ENCODE results near the gene GNAQ.
A peak's percentile ranks its signal among the peaks of the same experiment; 100 is the strongest.

GNAQ gene

GRCh38 chr9:77854258-77854915 is 177.2 kb downstream of the GNAQ start:
- Mint-ChIP-seq H3K27ac (no peak overlapping the region), H3K36me3 (ENCODE audit: low read depth) (peaks cover 11% of the 10 kb centered on the region), H3K4me3 (no peak overlapping the region), H3K27me3 (ENCODE audit: low read depth) (no peaks in the 10 kb centered on the region), H3K9me3 (no peaks in the 10 kb centered on the region), H3K4me1 (no peaks in the 10 kb centered on the region)
- no peak for TF ChIP-seq CTCF (IDR thresholded peaks at IDR 0.05; ENCODE audit: unreplicated experiment in 3 of 3)

DNA sequence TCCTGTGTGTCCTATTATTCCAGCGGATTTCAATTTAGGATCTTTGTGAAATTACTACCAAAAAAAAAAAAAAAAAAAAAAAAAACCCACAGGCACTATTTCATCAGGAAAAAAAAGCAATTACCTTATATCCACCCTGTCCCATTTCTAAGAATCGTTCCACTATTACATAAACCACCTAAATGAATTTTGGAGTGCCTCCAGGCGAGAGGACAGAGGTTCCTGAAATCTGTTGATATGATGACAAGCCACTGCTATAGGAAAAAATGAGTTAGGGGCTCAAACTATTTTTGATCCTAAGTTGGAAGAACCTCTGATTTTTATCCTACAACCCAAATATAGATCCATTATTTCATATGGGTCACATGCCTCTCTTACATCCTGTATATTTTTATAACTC is 177.9 kb downstream of the GNAQ start:
- H3K4me3 Mint-ChIP-seq = no peak overlapping the region
- H3K4me1 Mint-ChIP-seq = peaks cover 3% of the 10 kb centered on the region
- no peaks in the 10 kb centered on the region for H3K9me3 Mint-ChIP-seq
- H3K27ac Mint-ChIP-seq = no peak overlapping the region
- no peak for TF ChIP-seq CTCF (IDR thresholded peaks at IDR 0.05; ENCODE audit: unreplicated experiment in 3 of 3)
- H3K27me3 Mint-ChIP-seq (ENCODE audit: low read depth) = no peaks in the 10 kb centered on the region
- peaks cover 6% of the 10 kb centered on the region for H3K36me3 Mint-ChIP-seq (ENCODE audit: low read depth)

GRCh38 chr9:77851882-77852595 is 179.6 kb downstream of the GNAQ start:
- Mint-ChIP-seq H3K4me1 (peaks cover 17% of the 10 kb centered on the region), H3K4me3 (no peak overlapping the region), H3K36me3 (ENCODE audit: low read depth) (no peaks in the 10 kb centered on the region), H3K27ac (no peak overlapping the region), H3K9me3 (no peaks in the 10 kb centered on the region), H3K27me3 (ENCODE audit: low read depth) (no peaks in the 10 kb centered on the region)
- TF ChIP-seq CTCF (IDR thresholded peaks at IDR 0.05; ENCODE audit: unreplicated experiment in 3 of 3) = no peak

GRCh38 chr9:77848897-77849296 is 182.7 kb downstream of the GNAQ start:
- Mint-ChIP-seq H3K36me3 (ENCODE audit: low read depth) (no peaks in the 10 kb centered on the region), H3K27me3 (ENCODE audit: low read depth) (no peaks in the 10 kb centered on the region), H3K9me3 (no peaks in the 10 kb centered on the region), H3K4me3 (no peak overlapping the region), H3K4me1 (peaks cover 35% of the 10 kb centered on the region), H3K27ac (no peak overlapping the region)
- no peak for TF ChIP-seq CTCF (IDR thresholded peaks at IDR 0.05; ENCODE audit: unreplicated experiment in 3 of 3)

DNA sequence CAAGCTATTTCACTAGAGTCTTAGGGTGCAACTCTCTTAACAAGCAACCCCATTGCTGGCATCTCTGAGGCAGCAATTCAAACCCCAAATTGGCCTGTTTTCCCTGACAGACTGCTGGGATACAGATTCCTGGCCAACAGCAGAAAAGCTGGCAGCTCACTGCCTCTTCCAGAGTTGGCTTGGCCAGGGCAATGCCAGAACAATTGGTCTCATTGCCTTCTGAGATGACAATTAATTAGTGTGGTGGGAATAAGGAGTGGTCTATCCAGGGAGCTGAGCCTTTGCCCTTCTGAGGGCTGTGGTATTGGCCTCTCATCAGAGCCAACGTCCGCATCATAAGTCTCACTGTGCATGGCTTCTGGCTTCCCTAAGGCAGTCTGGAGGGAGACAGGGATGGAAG is 183.2 kb downstream of the GNAQ start:
- Mint-ChIP-seq H3K9me3 (no peaks in the 10 kb centered on the region), H3K27me3 (ENCODE audit: low read depth) (no peaks in the 10 kb centered on the region), H3K27ac (no peak overlapping the region), H3K36me3 (ENCODE audit: low read depth) (no peaks in the 10 kb centered on the region), H3K4me3 (no peak overlapping the region), H3K4me1 (peaks cover 37% of the 10 kb centered on the region)
- TF ChIP-seq CTCF (IDR thresholded peaks at IDR 0.05; ENCODE audit: unreplicated experiment in 3 of 3) = no peak

GRCh38 chr9:77847626-77848025 is 184.0 kb downstream of the GNAQ start:
- Mint-ChIP-seq H3K27me3 (ENCODE audit: low read depth) (no peaks in the 10 kb centered on the region), H3K4me1 (peaks cover 41% of the 10 kb centered on the region), H3K4me3 (no peak overlapping the region), H3K9me3 (no peaks in the 10 kb centered on the region), H3K27ac (peak overlapping the region in 2 of 3 experiments; percentile 23 to 75), H3K36me3 (ENCODE audit: low read depth) (no peaks in the 10 kb centered on the region)
- TF ChIP-seq CTCF (IDR thresholded peaks at IDR 0.05; ENCODE audit: unreplicated experiment in 3 of 3) = no peak
